DMS114 treated with DMSO at 0.1 percent for 48 hours (cell line): ENCODE results near the gene NOTUM.
A peak's percentile ranks its signal among the peaks of the same experiment; 100 is the strongest.

Experiments used
- DNase-seq: peaks from one replicate; lab custom pipeline; 2025; ENCODE audit not compliant: unreplicated experiment; lab: John Stamatoyannopoulos, UW

NOTUM gene

DNA sequence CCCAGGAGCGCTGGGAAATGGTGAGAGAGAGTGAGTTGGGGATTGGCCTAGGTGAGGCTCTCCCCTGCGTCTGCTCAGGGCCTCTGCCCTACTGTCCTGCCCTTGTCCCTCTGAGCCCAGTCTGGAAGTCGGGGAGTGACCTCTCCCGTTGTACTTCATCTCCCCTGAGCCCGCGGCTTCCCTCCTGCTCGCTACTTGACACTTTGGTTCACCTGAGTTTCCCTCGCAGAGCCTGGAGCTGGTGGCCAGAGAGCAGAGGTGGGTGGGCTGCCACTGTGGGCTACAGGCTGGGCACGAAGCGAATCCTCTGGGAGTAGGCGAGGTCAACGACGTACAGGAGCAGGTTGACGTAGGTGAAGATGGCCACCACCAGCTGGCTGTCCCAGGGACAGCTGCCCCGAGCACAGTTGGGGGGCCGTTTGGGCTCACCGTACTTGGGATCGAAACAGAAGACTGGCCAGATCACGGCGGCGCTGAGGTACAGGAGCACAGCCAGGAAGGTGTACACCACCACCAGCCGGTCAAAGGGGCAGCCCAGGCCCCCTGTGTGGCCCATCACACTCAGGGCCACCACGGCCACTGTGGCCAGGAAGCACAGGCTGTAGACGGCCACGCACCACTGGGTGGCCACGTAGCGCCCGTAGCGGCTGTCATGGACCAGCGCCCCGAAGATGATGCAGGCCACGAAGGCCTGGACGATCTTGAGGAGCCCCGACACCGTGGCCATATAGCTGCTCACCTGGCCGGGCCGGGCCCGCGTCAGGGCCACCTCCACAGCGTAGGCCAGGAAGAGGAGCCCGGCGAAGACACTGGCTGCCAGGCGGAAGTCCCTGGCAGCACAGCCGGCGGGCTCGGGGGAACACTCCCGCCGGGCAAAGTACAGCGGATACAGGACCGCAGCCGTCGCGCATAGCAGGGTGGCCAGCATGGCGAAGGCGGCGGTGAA is 20.2 kb downstream of the NOTUM start:
- no peak for DNase-seq

DNA sequence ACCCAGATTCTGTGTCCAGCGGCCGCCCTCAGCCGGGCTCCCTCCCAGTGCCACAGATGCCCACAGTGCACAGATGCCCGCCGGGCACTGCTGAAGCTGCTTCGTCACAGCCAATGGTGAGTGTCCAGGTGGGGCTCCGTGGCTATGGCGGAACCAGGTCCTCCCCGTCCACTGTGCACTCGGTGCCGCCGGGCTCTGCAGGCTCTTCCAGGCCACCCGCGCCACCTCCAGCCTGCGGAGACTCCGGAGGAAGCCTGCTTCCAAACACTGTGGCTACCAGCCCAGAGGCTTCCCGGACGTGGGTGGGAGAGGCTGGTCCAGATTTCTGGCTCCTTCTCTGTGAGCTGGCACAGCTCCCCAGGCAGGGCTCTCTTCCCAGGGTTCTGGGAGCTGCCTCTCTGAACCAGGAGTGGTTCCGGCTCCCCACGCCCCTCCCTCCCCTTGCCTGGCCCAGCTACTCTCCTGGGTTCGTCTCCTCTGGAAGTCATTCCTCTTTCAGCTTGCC is 21.1 kb downstream of the NOTUM start:
- no peak for DNase-seq

- no peak for DNase-seq
Observed at GRCh38 chr17:81939218-81939617, 21.8 kb downstream of the NOTUM start.

- DNase-seq = no peak
Observed at GRCh38 chr17:81935709-81936084, 25.3 kb downstream of the NOTUM start.

DNA sequence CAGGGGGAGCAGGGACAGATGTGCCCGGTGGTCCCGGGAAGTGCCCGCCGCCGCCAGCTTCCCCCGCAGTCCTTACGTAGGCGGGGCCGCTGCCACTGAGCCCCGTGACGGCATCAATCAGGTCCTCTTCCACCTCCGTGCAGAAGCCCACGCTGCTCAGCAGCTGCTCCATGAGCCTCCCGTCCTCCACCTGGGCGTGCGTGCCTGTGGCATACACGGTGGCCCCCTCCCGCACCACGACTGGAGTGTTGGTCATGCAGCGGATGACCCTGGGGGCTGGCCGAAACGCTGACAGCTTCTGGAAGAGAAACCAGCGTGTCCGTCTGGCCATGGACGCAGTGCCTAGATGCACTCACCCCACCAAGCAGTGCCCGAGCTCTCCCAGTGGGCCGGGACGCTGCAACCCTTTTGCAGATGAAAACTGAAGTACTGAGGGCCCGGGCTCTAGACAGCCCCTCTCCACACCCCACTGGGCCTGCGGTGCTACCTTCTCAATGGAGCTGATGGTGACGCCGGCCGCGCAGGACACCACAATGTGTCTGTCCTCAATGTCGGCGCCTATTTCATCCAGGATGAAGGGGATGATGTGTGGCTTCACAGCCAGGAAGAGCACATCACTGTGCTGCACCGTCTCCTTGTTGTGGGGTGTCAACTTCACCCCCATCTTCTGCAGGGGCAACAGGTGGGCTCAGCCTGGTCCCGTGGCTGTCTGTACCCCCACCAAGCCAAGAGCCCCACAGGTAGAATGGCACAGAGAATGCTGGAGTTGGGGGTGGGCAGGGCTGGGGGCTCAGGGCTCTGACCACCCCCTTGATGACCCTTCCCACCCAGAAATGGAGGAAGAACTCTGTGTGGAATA is 25.9 kb downstream of the NOTUM start:
- DNase-seq = no peak

DNA sequence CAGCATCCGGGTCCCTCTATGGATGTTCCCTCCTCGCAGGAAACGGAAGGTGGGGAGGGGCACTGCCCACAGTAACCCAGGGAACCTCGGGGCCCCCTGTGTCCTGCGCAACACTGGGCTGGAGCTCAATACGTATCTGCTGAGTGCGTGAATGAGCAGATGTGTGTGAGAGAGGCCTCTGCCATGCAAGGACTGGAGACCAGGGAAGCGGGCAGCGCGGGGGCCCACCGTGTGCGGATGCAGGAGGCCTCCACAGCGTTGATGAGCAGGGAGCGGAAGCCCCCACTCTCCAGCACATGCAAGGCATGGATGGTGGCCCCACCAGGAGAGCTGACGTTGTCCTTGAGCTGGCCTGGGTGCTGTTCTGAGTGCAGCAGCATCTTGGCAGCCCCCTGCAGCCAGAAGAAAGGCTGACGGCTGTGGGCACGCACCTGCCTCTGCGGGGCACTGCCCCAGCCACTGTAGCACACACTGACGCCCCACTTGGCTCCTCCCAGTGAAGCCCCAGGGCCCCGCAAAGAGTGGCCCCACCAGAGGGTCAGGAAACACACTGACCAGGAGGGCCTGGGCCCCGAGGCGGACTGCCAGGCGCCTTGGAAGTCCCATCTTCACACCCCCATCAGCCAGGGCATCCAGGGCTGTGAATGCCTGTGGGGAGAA is 26.8 kb downstream of the NOTUM start:
- no peak for DNase-seq

DNA sequence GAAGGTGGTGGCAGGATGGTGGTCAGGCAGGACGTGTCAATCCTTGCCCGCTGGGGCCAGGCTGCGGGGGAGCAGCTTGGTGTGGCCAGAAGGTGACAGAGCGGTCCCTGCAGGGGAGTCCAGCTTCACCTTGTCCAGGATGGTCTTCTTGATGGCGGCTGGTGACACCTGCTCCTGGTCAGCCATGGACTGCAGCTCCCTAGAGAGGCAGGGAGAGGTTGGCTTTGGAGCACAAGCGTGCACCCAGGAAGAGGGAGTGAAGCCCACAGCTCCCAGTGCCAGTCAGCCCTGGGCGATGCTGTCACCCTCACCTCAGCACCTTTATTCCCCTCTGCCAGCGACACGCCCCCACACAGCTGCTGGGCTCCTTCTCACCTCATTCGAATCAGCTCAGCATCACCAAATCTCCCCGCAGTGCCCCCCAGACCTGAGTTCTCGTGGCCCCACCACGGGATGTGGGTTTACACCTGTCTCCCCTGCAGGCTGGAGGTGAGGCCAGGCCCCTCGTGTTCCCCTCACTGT is 27.7 kb downstream of the NOTUM start:
- no peak for DNase-seq

DNA sequence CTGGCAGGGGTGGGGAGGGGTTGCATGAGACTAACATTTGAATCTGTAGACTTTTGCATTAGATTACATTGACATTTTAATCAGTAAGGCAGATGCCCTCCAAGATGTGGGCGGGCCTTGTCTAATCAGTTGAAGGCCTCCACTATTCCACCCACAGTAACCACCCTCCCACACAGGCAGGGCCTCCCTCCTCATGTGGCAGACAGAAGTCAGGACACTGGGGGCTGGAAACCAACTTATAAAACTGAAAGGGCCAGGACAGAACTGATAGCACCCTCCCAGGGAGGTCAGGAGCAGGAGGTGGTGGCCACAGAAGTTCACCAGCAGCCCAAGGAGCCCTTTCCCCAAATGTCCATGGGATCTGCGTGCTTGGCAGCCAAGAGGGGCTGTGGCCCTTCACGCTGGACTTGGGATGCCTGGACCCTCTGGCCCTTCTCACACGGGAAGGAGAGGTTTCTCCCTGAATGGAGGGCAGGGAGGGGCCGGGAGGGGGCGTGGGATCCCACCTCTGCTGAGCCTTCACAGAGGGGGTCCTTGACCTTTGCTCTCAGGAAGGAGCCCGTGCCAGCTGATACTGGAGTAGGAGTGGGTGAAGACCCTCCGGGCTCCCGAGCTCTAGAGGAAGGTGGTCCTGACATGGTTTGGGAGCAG is 28.5 kb downstream of the NOTUM start:
- no peak for DNase-seq

DNA sequence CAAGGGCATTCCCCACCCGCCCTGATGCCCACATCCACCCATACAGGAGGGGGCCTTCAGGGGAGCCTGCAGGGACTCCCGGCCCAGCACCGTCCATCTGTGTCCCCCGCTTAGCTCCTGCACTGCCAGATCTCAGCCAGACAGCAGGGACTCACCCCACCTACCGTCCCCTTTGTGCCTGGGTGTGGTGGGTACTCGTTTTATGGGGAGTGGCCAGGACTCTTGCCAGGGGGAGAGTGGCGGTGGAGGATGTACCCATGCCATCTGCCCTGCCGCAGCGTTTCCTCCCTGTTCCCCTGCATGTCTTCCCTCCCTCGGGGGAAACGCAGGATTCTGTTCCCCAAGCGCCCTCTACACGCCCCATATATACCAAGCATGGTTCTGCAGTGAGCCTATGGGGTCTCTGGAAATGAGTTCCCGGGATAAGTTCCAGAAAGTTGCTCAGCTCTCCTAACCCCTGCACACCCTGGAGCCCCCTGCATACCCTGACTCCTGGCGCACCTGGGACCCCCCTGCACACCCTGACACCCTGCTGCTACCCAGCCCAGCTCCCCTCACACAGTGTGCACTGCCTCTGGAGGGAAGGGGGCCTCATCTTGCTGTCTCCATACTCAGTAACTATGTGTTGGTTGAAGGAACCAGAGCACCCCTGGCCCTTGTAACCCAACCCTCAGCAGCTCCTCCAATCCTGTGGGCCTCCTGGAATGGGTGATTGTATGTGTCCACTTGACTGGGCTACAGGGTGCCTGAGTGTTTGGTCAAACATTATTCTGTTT is 29.2 kb downstream of the NOTUM start:
- DNase-seq = no peak

GRCh38 chr17:81931189-81931556 is 29.8 kb downstream of the NOTUM start:
- no peak for DNase-seq

DNA sequence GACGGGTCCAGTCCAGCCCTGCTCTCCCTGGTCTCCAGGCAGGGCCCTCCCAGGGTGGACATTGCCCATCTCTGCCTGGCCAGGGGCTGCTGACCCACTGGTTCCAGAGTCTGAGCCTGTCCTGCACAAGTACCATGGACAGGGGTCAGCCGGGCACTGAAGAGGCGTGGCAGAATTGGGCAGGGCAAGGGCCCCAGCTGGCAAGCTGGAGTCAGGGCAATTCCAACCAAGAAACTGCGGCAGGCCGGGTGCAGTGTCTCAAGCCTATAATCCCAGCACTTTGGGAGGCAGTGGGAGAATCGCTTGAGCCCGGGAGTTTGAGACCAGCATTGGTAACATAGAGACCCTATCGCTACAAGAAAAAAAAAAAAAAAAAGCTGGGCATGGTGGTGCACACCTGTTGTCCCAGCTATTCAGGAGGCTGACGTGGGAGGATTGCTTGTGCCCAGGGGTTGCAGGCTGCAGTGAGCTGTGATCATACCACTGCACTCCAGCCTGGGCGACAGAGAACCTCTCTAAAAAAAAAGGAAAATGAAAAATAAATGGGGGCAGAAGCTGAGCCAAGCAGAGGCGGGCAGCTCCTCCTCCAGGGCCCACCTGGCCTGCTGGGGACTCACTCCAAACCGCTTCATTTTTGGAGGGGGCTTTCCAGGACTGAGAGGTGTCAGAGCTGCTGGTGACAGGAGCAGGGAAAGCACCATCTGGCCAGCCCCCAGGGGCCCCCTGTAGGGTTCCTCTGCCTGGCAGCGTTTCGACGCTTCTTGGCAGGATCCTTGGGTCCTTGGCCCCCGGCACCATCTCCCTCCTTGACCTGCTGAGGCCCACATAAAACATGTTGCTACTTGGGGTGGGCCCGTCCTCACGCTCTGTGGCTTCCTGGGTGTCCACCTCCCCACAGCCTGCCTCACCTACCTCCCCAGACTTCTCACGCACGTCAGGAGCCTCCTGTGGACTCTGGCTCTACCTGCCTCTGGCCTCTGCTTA is 30.6 kb downstream of the NOTUM start:
- DNase-seq = no peak

DNA sequence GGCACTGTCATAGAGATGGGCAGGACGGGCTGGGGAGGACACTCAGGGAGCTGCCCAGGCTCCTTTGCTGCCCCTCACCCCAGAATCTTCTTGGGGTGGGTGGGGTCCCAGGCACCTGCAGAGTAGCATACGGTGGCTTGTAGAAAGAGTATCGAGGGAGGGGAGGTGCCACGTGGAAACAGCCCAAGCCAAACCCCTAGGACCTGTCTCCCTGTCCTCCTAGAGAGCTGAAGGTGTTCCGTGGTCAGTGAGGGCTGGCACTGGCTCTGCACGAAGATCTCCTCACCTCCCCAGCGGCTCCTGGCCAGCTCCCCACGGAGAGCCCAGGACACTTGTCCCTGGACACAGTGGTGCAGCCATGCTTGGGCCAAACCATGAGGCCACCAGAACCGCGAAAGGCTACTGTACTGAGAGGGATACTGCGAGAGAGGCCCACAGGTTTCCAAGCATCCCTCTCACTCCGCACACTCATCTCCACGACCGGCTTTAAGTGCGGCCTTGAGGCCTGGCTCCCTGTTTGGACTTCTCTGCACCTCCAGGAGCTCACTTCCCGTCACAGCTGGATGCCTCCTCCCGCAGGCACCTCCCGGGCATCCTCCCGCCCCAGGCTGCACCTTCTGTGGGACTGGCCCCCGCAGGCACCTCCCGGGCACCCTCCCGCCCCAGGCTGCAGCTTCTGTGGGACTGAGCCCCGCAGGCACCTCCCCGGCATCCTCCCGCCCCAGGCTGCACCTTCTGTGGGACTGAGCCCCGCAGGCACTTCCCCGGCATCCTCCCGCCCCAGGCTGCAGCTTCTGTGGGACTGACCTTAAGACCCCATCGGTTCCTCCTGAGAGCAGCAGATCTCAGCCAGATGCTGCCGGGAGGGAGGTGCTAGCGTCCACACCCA is 31.5 kb downstream of the NOTUM start:
- no peak for DNase-seq

DNA sequence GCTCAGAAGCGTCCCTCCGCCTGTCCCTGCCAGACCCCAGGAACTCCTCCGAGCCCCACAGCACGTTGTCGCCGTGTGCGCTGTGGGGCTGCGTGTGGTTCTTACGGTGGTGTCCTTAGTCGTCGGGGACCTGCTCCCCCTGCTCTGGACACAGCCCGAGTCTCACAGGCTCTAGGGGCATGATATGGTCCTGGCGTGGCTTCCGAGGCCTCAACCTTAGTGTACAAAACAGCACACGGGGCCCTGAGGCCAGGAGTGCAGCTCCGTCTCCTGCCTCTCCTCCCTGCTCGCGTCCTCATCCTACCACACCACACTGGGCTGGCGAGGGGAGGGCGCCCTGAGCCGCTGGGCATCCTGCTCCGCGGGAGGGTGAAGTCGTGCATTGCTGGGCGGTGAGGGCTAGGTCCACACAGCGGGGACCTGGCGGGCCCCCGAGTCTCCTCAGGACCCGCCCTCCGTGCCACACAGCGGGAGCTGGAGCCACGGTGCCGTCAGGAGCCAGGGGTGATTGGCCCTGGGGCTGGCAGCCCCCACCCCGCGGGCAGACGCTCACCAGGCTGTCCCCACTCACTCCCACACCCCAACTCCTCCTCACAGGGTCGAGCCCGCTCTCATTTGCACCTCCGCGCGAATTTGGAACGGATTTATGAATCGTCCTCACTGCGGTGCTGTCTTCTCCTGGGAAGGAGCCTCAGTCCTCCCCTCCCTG is 32.3 kb downstream of the NOTUM start:
- no peak for DNase-seq

DNA sequence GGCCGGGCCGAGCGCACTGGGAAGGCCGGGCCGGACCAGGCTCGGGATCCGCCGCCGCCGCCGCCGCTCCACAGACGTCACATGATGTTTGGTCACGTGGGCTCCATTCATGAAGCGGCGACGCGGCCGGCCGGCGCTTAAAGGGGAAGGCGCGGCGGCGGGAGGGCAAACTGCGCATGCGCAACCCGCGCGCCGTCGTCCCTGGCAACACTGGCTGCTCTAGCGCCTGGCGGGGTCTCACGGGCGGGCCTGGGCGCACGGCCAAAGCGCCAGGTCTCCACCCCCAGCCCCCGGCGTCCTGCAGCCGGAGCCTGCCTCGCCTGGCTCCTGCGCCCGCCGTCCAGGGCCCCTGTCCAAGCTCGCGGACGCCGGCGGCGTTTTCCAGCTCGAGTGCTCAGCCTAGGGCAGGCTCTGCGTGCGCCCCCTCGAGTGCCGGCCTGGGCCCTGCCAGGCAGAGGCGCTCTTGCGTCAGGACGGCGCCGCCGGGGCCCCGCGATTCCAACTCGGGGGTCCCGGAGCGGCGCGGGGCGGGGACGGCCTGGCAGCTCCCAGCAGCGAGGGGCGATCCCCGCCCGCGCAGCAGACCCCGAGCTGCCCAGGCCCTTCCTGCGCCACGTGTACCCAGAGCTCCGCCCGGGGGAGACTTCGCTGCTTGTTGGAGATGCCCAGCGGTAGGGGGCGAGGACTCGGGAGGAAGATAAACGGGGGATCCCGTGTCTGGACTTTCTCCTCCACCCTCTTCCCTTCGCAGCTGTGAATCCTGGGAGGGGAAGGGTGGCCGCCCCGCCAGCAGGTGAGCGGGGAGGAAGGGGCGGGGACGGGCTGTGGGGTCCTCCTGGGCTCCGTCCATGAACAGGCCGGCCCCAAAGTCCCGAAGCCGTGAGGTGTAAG is 33.1 kb downstream of the NOTUM start, which contains the start of gene MAFG:
MAFG (minus strand) TSS at position 83 of the 891 bp plus-strand sequence. CDS start 4,550 bp downstream, outside the sequence.
- peak; percentile 81 for DNase-seq

DNA sequence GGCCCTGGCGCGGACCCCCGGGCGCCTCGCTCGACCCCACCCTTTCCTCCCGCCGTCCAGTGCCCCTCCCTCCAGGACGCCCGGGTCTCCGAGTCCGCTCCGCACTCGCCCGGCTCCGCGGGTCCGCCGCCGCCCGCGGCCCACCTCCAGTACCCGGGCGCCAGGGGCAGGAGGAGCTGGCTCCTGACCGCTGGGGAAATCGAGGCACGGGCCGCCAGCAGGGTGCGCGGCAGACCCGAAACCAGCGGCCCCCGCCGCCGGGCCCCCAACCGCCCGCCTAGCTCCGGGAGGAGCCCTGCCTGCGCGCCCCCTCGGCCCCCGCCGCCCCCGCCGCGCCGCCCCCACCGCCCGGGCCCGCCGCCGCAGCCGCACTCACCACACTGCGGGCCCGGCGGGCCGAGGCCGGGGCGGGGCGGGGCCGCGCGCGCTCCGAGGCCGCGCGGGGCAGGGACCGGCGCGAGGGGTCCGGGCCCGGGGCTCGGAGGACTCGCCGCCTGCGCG is 33.8 kb downstream of the NOTUM start:
- DNase-seq = no peak
